ENCODE results near the gene LDLRAD2. TPM values are rescaled to one million over a fixed set of nuclear protein-coding genes. Genes with fewer than 3 reads are reported as not detected.

The LDLRAD2 gene
- total and polyA plus RNA-seq, 2 of the 8 experiments (the other 6 are each of a cell fraction or from before 2014, with no cell fraction given) = 0.48 to 0.74 TPM

DNA sequence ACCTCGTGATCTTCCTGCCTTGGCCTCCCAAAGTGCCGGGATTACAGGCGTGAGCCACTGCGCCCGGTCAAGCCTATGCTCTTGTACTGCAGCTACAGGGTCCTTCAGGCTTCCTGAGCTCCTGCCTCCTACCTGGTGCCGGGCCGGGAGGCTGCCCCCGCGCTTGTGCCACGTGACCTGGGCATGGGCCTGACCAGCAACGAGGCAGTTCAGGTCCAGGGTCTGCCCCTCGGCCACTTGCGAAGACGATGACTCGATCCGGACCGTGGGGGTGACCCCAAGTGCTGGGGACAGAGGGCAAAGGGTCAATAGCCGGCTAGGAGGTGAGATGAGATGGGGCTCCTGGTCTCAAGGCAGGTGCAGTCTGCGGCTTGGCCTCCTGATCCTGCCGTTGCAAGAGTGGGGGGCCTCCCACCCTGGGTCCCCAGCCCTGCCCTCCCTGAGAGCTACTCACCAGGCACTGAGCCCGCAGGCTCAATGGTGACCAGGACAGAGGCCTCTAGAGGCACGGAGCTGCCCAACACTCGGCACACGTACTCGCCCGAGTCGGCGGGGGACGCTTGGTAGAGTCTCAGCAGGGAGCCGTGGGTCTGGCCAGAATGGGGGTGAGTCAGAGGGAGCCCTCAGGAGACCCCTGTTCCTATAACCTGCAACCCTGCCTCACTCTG lies 38.0 kb downstream of the LDLRAD2 start (continued):
- TF ChIP-seq, protein P1, sequence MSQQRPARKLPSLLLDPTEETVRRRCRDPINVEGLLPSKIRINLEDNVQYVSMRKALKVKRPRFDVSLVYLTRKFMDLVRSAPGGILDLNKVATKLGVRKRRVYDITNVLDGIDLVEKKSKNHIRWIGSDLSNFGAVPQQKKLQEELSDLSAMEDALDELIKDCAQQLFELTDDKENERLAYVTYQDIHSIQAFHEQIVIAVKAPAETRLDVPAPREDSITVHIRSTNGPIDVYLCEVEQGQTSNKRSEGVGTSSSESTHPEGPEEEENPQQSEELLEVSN (IDR thresholded peaks at IDR 0.05) = no peak
- TF ChIP-seq EZH2 (IDR thresholded peaks at IDR 0.05; ENCODE audit: low read depth, low read length, severe bottlenecking) (no peak), USF2 (IDR thresholded peaks at IDR 0.05; ENCODE audit: low read length) (no peak)

Data from H1 (cell line).